K562 (cell line): ENCODE measurements around the gene CLCNKA. TPM values are rescaled to one million over a fixed set of nuclear protein-coding genes. Genes with fewer than 3 reads are reported as not detected.

Experiments used
- ATAC-seq: fragments of 200-7000 bp; cut with Tn5 transposase; 3 replicates; pipeline ENCODE4 v1.9.1; 2020; ENCODE audit warnings: moderate library complexity
- BruUV-seq: library from RNA; stranded (reverse); fragments of 400-500 nt; replicated peaks from 2 replicates; lab custom pipeline; 2021; lab: Mats Ljungman, UMichigan
- CTCF ChIA-PET: fragments of 300-600 bp; formaldehyde crosslinking; extraction: SDS; loops from one replicate; lab custom pipeline; 2021; ENCODE audit warnings: low intra/inter-chr PET ratio; lab: Yijun Ruan, JAX
- POLR2A ChIA-PET: fragments of 300-600, 350-650 bp; sonication (Branson Sonifier 250); formaldehyde crosslinking; extraction: SDS; loops from one replicate; lab custom pipeline; 2021; ENCODE audit warnings: antibody characterized with exemption, inconsistent platforms; lab: Yijun Ruan, JAX
- DNase-seq, 4 experiments: peaks; one replicate each; pipeline versions ENCODE4 v3.0.0 to v3.0.0-alpha.2; 2011 to 2018; ENCODE audit warnings: low spot score in 3 of 4, mixed read lengths in 3 of 4; ENCODE audit errors: extremely low read depth in 1 of 4
- FAIRE-seq: peaks from 2 replicates; lab custom pipeline; 2011; peaks lifted over from hg19 to GRCh38; lab: Jason Lieb, UNC
- H2AFZ ChIP-seq: 2 replicates; pipeline ENCODE4 v1.6.0; 2011; ENCODE audit warnings: low read depth, low read length, control low read depth, inconsistent platforms
- H3K27ac ChIP-seq: fragments of 200-600 bp; 3 replicates; pipeline ENCODE4 v1.8.0; 2011; ENCODE audit warnings: low read depth, mild to moderate bottlenecking, control low read depth, inconsistent platforms, low read length, moderate library complexity, mixed read lengths; ENCODE audit errors: extremely low read depth
- H3K27me3 ChIP-seq, 2 experiments: fragments of 300-600 bp in 1 of 2; 2 replicates in 1 of 2; 3 replicates in 1 of 2; pipeline versions ENCODE4 v1.6.0 to v1.8.0; 2011; ENCODE audit warnings: inconsistent platforms in 2 of 2, low read length in 2 of 2, mild to moderate bottlenecking in 1 of 2, mixed read lengths in 1 of 2, moderate library complexity in 1 of 2; ENCODE audit not compliant: control insufficient read depth in 2 of 2, insufficient read depth in 2 of 2
- H3K36me3 ChIP-seq: fragments of 300-600 bp; 3 replicates; pipeline ENCODE4 v1.8.0; 2011; ENCODE audit warnings: mild to moderate bottlenecking, low read length, inconsistent platforms; ENCODE audit not compliant: control insufficient read depth, insufficient read depth
- H3K4me1 ChIP-seq, 2 experiments: fragments of 200-600 bp in 1 of 2; replicated peaks in 1 of 2; 2 replicates in 1 of 2; 3 replicates in 1 of 2; pipeline versions ENCODE4 v1.5.1 to v1.8.0; 2011; ENCODE audit warnings: inconsistent platforms in 2 of 2, low read length in 2 of 2, mild to moderate bottlenecking in 1 of 2, mixed read lengths in 1 of 2, moderate library complexity in 1 of 2; ENCODE audit not compliant: control insufficient read depth in 2 of 2, insufficient read depth in 2 of 2
- H3K4me2 ChIP-seq: 2 replicates; pipeline ENCODE4 v1.6.1; 2011; ENCODE audit warnings: low read length, control low read depth, inconsistent platforms, mixed read lengths; ENCODE audit not compliant: insufficient read depth
- H3K4me3 ChIP-seq: fragments of 200-600 bp; sonication (generic), shearing (Covaris generic); 2 replicates; pipeline ENCODE4 v1.5.1; 2016; ENCODE audit warnings: control low read depth, inconsistent platforms
- H3K79me2 ChIP-seq: fragments of 200-600 bp; 3 replicates; pipeline ENCODE4 v1.8.0; 2011; ENCODE audit warnings: low read length, inconsistent platforms; ENCODE audit not compliant: control insufficient read depth, insufficient read depth
- H3K9ac ChIP-seq, 2 experiments: 2 replicates each; pipeline versions ENCODE4 v1.6.0 to v1.6.1; 2011; ENCODE audit warnings: low read depth in 2 of 2, low read length in 2 of 2, control low read depth in 1 of 2, inconsistent platforms in 1 of 2, mild to moderate bottlenecking in 1 of 2, mixed read lengths in 1 of 2; ENCODE audit not compliant: insufficient read depth in 1 of 2
- H3K9me1 ChIP-seq: one replicate; pipeline ENCODE4 v1.6.0; 2011; ENCODE audit warnings: inconsistent platforms, mild to moderate bottlenecking, low read length, moderate library complexity; ENCODE audit not compliant: control insufficient read depth, insufficient read depth
- H3K9me3 ChIP-seq: replicated peaks from 2 replicates; pipeline ENCODE4 v1.5.1; 2011; ENCODE audit warnings: low read depth, low read length, inconsistent platforms; ENCODE audit not compliant: control insufficient read depth, insufficient read depth
- H4K20me1 ChIP-seq: replicated peaks from 2 replicates; pipeline ENCODE4 v1.6.1; 2011; ENCODE audit warnings: low read length, inconsistent platforms, mixed read lengths; ENCODE audit not compliant: control insufficient read depth, insufficient read depth
- CXXC5 ChIP-seq: fragments of 250-450 bp; sonication (Bioruptor Pico); IDR thresholded peaks from 2 replicates; pipeline ENCODE4 v1.8.0; 2022; ENCODE audit warnings: inconsistent platforms, mild to moderate bottlenecking, moderate library complexity
- EZH2 ChIP-seq: IDR thresholded peaks from 2 replicates; pipeline ENCODE4 v1.6.1; 2012; ENCODE audit warnings: low read depth, mild to moderate bottlenecking, inconsistent platforms, low read length, borderline replicate concordance
- WGBS: fragments of 100-300 bp; shearing (Covaris generic); methylation state at CpG from one replicate; pipeline ENCODE4 v1.1.6; 2016; ENCODE audit warnings: low coverage, mixed read lengths; ENCODE audit not compliant: insufficient coverage; ENCODE audit errors: missing lambda C conversion rate; 5-methylcytosine and 5-hydroxymethylcytosine counted together
- in situ Hi-C: fragments of 300-500 bp; cut with MboI; formaldehyde crosslinking; loops from 4 replicates; pipeline ENCODE4 v1.15.0; 2018; ENCODE audit warnings: inconsistent platforms, mixed read lengths
- intact Hi-C: fragments of 100-400 bp; cut with micrococcal nuclease; formaldehyde crosslinking; loops from 2 replicates; pipeline ENCODE4 v1.14.2; 2022
- polyA plus RNA-seq, 8 experiments: library from polyadenylated mRNA; depleted of rRNA in 4 of 8; stranded (reverse) in 5 of 8; unstranded in 3 of 8; fragments of >200 nt; fragmentation: Nextera tagmentation in 2 of 8; fragmentation: Illumina TruSeq in 1 of 8; extraction: Ambion mirVana in 2 of 8; extraction: Trizol in 1 of 8; gene quantifications; 2 replicates each; pipeline versions ENCODE4 v1.2.1 to v1.2.3, GENCODE V29; 2011 to 2014; ENCODE audit warnings: inconsistent platforms in 1 of 8, missing spikeins in 1 of 8
- total RNA-seq, 7 experiments: library from RNA; depleted of rRNA in 6 of 7; stranded (reverse); fragments of >200 nt in 6 of 7; fragmentation: Illumina TruSeq in 2 of 7; extraction: Trizol in 2 of 7; gene quantifications; 2 replicates each; pipeline versions ENCODE4 v1.2.1 to v1.2.3, GENCODE V29; 2011 to 2021; ENCODE audit warnings: low replicate concordance in 1 of 7
- TF ChIP-seq, protein P1 (sequence below): IDR thresholded peaks from 3 replicates; pipeline ENCODE4 v1.6.1; 2011; ENCODE audit warnings: borderline replicate concordance, mild to moderate bottlenecking, moderate library complexity; ENCODE audit not compliant: insufficient read length; ENCODE audit errors: extremely low read depth
- TF ChIP-seq, protein P2 (sequence below), 2 experiments: fragments of 450-650 bp in 1 of 2; sonication (generic) in 1 of 2; formaldehyde crosslinking in 1 of 2; IDR thresholded peaks; 2 replicates each; pipeline versions ENCODE4 v1.7.1 to v1.9.0; 2016 to 2022; ENCODE audit warnings: inconsistent platforms in 1 of 2, mild to moderate bottlenecking in 1 of 2, missing genetic modification reagents in 1 of 2

Gene CLCNKA
- total and polyA plus RNA-seq, 9 of the 15 experiments (the other 6 are each of a cell fraction or from before 2014, with no cell fraction given), result 0.03 to 0.37 (median 0.10) TPM; not detected in 3

DNA sequence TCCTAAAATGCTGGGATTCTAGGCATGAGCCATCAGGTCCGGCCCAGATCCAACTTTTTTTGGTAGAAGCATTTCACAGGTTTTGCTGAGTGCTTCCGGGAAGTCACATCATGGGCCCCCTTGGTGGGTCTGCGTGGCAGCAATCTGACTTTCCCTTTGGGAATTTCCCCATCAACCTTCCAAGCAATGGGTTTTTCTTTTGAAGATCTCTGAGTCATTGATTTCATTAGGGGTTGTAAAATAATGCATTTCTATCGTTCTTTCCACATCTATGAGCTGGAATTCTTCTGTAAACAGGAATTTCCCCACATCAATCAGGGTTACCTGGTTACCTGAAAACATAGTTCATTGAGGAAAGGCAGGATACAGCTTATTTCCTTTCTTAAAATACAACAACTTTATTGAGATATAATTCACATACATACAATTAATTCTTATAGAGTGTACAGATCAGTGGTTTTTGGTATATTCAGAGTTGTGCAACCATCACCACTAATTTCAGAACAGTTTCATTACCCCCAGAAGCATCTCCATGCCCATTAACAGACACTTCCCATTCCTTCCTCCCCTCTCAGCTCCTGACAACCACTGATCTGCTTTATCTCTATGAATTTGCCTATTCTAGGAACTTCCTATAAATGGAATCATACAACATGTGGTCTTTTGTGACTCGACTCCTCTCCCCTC is 36.1 kb upstream of the CLCNKA start:
- H3K27me3 ChIP-seq, result peaks cover 5 to 9% of the 10 kb centered on the region in 2 experiments; a peak in 3 of 5 replicates
- ChIA-PET CTCF (no interaction called here), POLR2A (interaction anchor here (0.6 to 1.1 kb wide), 4 partner anchors 9 to 184 kb away, joined by 3 read pairs; no protein-coding TSS in a partner anchor)
- H3K27ac ChIP-seq, result no peak overlapping the region
- 14% methylated on average over 5 of the region's 5 CpGs for WGBS
- no peaks in the 10 kb centered on the region for H3K79me2 ChIP-seq
- peaks cover 13% of the 10 kb centered on the region for H3K9me3 ChIP-seq
- H3K4me2 ChIP-seq, result no peak overlapping the region
- H3K36me3 ChIP-seq, result no peaks in the 10 kb centered on the region
- peaks cover 0 to 8% of the 10 kb centered on the region in 2 experiments; a peak in 1 of 5 replicates for H3K4me1 ChIP-seq
- no peak for ATAC-seq
- no TSS peak for BruUV-seq
- in situ Hi-C loops, result no loop called here
- no peak overlapping the region for H2AFZ ChIP-seq
- no peak overlapping the region for H3K4me3 ChIP-seq
- peak in 1 of 4 experiments; percentile 4 for DNase-seq
- no peaks in the 10 kb centered on the region for H4K20me1 ChIP-seq
- no peaks in the 10 kb centered on the region for H3K9me1 ChIP-seq
- no peak overlapping the region for H3K9ac ChIP-seq
- no peak for FAIRE-seq
- TF ChIP-seq, protein P1, sequence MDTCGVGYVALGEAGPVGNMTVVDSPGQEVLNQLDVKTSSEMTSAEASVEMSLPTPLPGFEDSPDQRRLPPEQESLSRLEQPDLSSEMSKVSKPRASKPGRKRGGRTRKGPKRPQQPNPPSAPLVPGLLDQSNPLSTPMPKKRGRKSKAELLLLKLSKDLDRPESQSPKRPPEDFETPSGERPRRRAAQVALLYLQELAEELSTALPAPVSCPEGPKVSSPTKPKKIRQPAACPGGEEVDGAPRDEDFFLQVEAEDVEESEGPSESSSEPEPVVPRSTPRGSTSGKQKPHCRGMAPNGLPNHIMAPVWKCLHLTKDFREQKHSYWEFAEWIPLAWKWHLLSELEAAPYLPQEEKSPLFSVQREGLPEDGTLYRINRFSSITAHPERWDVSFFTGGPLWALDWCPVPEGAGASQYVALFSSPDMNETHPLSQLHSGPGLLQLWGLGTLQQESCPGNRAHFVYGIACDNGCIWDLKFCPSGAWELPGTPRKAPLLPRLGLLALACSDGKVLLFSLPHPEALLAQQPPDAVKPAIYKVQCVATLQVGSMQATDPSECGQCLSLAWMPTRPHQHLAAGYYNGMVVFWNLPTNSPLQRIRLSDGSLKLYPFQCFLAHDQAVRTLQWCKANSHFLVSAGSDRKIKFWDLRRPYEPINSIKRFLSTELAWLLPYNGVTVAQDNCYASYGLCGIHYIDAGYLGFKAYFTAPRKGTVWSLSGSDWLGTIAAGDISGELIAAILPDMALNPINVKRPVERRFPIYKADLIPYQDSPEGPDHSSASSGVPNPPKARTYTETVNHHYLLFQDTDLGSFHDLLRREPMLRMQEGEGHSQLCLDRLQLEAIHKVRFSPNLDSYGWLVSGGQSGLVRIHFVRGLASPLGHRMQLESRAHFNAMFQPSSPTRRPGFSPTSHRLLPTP, result no peak
- TF ChIP-seq, protein P2, sequence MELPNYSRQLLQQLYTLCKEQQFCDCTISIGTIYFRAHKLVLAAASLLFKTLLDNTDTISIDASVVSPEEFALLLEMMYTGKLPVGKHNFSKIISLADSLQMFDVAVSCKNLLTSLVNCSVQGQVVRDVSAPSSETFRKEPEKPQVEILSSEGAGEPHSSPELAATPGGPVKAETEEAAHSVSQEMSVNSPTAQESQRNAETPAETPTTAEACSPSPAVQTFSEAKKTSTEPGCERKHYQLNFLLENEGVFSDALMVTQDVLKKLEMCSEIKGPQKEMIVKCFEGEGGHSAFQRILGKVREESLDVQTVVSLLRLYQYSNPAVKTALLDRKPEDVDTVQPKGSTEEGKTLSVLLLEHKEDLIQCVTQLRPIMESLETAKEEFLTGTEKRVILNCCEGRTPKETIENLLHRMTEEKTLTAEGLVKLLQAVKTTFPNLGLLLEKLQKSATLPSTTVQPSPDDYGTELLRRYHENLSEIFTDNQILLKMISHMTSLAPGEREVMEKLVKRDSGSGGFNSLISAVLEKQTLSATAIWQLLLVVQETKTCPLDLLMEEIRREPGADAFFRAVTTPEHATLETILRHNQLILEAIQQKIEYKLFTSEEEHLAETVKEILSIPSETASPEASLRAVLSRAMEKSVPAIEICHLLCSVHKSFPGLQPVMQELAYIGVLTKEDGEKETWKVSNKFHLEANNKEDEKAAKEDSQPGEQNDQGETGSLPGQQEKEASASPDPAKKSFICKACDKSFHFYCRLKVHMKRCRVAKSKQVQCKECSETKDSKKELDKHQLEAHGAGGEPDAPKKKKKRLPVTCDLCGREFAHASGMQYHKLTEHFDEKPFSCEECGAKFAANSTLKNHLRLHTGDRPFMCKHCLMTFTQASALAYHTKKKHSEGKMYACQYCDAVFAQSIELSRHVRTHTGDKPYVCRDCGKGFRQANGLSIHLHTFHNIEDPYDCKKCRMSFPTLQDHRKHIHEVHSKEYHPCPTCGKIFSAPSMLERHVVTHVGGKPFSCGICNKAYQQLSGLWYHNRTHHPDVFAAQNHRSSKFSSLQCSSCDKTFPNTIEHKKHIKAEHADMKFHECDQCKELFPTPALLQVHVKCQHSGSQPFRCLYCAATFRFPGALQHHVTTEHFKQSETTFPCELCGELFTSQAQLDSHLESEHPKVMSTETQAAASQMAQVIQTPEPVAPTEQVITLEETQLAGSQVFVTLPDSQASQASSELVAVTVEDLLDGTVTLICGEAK (IDR thresholded peaks at IDR 0.05), result peak; percentile 79
- TF ChIP-seq, protein P2 (CRISPR knock-in tag; IDR thresholded peaks at IDR 0.05), result no peak
- no peak for TF ChIP-seq EZH2
- no peak for TF ChIP-seq CXXC5 (CRISPR knock-in tag)
- intact Hi-C loops, result no loop called here
